ENCODE results near the gene RPTOR. TPM values are rescaled to one million over a fixed set of nuclear protein-coding genes. Genes with fewer than 3 reads are reported as not detected.

Gene RPTOR
- total RNA-seq, 1 experiment from 2014 or later = 58.0 TPM

GRCh38 chr17:80649672-80650330 lies 105.2 kb downstream of the RPTOR start:
- DNase-seq (ENCODE audit: low read depth, low spot score) = no peak
- no peak overlapping the region for H3K27ac ChIP-seq (ENCODE audit: low read length)
- in situ Hi-C loops (cut with HindIII; ENCODE audit: low pct_unique_long_range_greater_than_20kb, low sequenced_read_pairs) = no loop called here

GRCh38 chr17:80650331-80650672 lies 105.7 kb downstream of the RPTOR start:
- Histone ChIP-seq H3K9me3 (ENCODE audit: control insufficient read depth, insufficient read depth, low read depth, low read length) (no peaks in the 10 kb centered on the region), H3K27ac (ENCODE audit: low read length) (no peak overlapping the region), H3K4me3 (ENCODE audit: low read depth in 2 of 2, low read length in 2 of 2) (no peak overlapping the region), H3K27me3 (ENCODE audit: control insufficient read depth, insufficient read depth, low read length) (no peaks in the 10 kb centered on the region), H3K4me1 (ENCODE audit: control insufficient read depth, insufficient read depth, low read length) (peaks cover 2% of the 10 kb centered on the region; the same call in 1 of the 2 replicates), H3K36me3 (ENCODE audit: control insufficient read depth, insufficient read depth, low read length) (no peaks in the 10 kb centered on the region)
- ATAC-seq (no peak), DNase-seq (ENCODE audit: low read depth, low spot score) (no peak)
- BruUV-seq (replicated peaks) = no TSS peak
- TF ChIP-seq REST (IDR thresholded peaks at IDR 0.05; ENCODE audit: insufficient read depth in 1 of 2, low read depth in 2 of 2, low read length in 1 of 2) (no peak), POLR2AphosphoS5 (IDR thresholded peaks at IDR 0.05; ENCODE audit: low read depth, low read length) (no peak), TCF7L2 (IDR thresholded peaks at IDR 0.05; ENCODE audit: low read depth, low read length) (no peak), CTCF (IDR thresholded peaks at IDR 0.05) (no peak; the same call in 1 of the 2 replicates), SIN3A (IDR thresholded peaks at IDR 0.05; ENCODE audit: borderline replicate concordance, insufficient read depth, low read depth, low read length) (no peak)
- POLR2A ChIA-PET = no interaction called here
- in situ Hi-C loops (cut with HindIII; ENCODE audit: low pct_unique_long_range_greater_than_20kb, low sequenced_read_pairs) (no loop called here), intact Hi-C loops (cut with micrococcal nuclease; ENCODE audit: unreplicated experiment) (no loop called here)
- CTCF ChIA-PET = no interaction called here

More at GRCh38 chr17:80649672-80650330, 105.2 kb downstream of the RPTOR start:
- Histone ChIP-seq H3K27me3 (ENCODE audit: control insufficient read depth, insufficient read depth, low read length) (no peaks in the 10 kb centered on the region), H3K36me3 (ENCODE audit: control insufficient read depth, insufficient read depth, low read length) (no peaks in the 10 kb centered on the region), H3K9me3 (ENCODE audit: control insufficient read depth, insufficient read depth, low read depth, low read length) (no peaks in the 10 kb centered on the region), H3K4me3 (ENCODE audit: low read depth in 2 of 2, low read length in 2 of 2) (no peak overlapping the region), H3K4me1 (ENCODE audit: control insufficient read depth, insufficient read depth, low read length) (peaks cover 2% of the 10 kb centered on the region; the same call in 1 of the 2 replicates)
- POLR2A ChIA-PET = no interaction called here
- no TSS peak for BruUV-seq (replicated peaks)
- TF ChIP-seq TCF7L2 (IDR thresholded peaks at IDR 0.05; ENCODE audit: low read depth, low read length) (no peak), CTCF (IDR thresholded peaks at IDR 0.05) (peak; percentile 76)
- CTCF ChIA-PET = no interaction called here
- intact Hi-C loops (cut with micrococcal nuclease; ENCODE audit: unreplicated experiment) = no loop called here
- ATAC-seq = peak; percentile 79
